HG03571 (cell line): ENCODE data around the gene HTD2.

Experiments
- ATAC-seq: cut with Tn5 transposase; IDR thresholded peaks from one replicate; pipeline ENCODE4 v1.9.1; 2021; ENCODE audit not compliant: unreplicated experiment

Gene HTD2

GRCh38 chr3:58355179-58355578 is 48.9 kb downstream of the HTD2 start:
- ATAC-seq, result peak; percentile 42

GRCh38 chr3:58356054-58356453 is 49.7 kb downstream of the HTD2 start:
- ATAC-seq, result no peak

GRCh38 chr3:58357402-58357801 is 51.1 kb downstream of the HTD2 start:
- no peak for ATAC-seq

- no peak for ATAC-seq
Measured at GRCh38 chr3:58358092-58358491, 51.8 kb downstream of the HTD2 start.

GRCh38 chr3:58358808-58359207 is 52.5 kb downstream of the HTD2 start:
- ATAC-seq, result no peak

- ATAC-seq, result no peak
Measured at GRCh38 chr3:58359621-58360020, 53.3 kb downstream of the HTD2 start.

- no peak for ATAC-seq
Measured at GRCh38 chr3:58361866-58362265, 55.5 kb downstream of the HTD2 start.

GRCh38 chr3:58366699-58367098 is 60.4 kb downstream of the HTD2 start:
- ATAC-seq, result no peak

GRCh38 chr3:58369038-58369437 is 62.7 kb downstream of the HTD2 start:
- ATAC-seq, result no peak
